ENCODE measurements around the gene PRKN.

GRCh38 chr6:161542346-161542980, 1185.1 kb downstream of the PRKN start:
- no peak for TF ChIP-seq CTCF (IDR thresholded peaks at IDR 0.05; ENCODE audit: low read length)
- no peak for TF ChIP-seq EZH2 (optimal IDR thresholded peaks at IDR 0.05; ENCODE audit: low read depth, low read length)
- no peak for TF ChIP-seq EZH2phosphoT487 (IDR thresholded peaks at IDR 0.05; ENCODE audit: low read length)
